GM23248 (cell line): ENCODE results near the gene EPDR1. TPM values are rescaled to one million over a fixed set of nuclear protein-coding genes. Genes with fewer than 3 reads are reported as not detected.
A peak's percentile ranks its signal among the peaks of the same experiment; 100 is the strongest.

Experiments
- DNase-seq: peaks from one replicate; pipeline ENCODE4 v3.0.0-alpha.2; 2015
- H2AFZ ChIP-seq: fragments of 200-600 bp; sonication (generic); 2 replicates; pipeline ENCODE4 v1.6.1; 2016; ENCODE audit warnings: antibody characterized with exemption
- H3F3A ChIP-seq: fragments of 200-600 bp; sonication (generic); 2 replicates; pipeline ENCODE4 v1.6.1; 2016; ENCODE audit warnings: mild to moderate bottlenecking, antibody characterized with exemption, mixed run types; ENCODE audit not compliant: insufficient read depth
- H3K27ac ChIP-seq: fragments of 200-600 bp; sonication (generic); 2 replicates; pipeline ENCODE4 v1.5.1; 2016; ENCODE audit warnings: mild to moderate bottlenecking
- H3K27me3 ChIP-seq: fragments of 200-600 bp; sonication (generic); replicated peaks from 2 replicates; pipeline ENCODE4 v1.6.1; 2016; ENCODE audit warnings: mild to moderate bottlenecking; ENCODE audit not compliant: insufficient read depth
- H3K36me3 ChIP-seq: fragments of 200-600 bp; sonication (generic); 2 replicates; pipeline ENCODE4 v1.6.1; 2016; ENCODE audit warnings: low read depth, mild to moderate bottlenecking
- H3K4me1 ChIP-seq: fragments of 200-600 bp; sonication (generic); 2 replicates; pipeline ENCODE4 v1.6.1; 2016; ENCODE audit warnings: mild to moderate bottlenecking; ENCODE audit not compliant: insufficient read depth
- H3K4me2 ChIP-seq: fragments of 200-600 bp; sonication (generic); one replicate; pipeline ENCODE4 v1.6.1; 2016; ENCODE audit warnings: mild to moderate bottlenecking; ENCODE audit not compliant: unreplicated experiment
- H3K4me3 ChIP-seq: fragments of 200-600 bp; sonication (generic); 2 replicates; pipeline ENCODE4 v1.5.1; 2016; ENCODE audit warnings: mild to moderate bottlenecking
- H3K79me2 ChIP-seq: fragments of 200-600 bp; sonication (generic); 2 replicates; pipeline ENCODE4 v1.6.1; 2016; ENCODE audit warnings: mild to moderate bottlenecking; ENCODE audit not compliant: insufficient read depth
- H3K9ac ChIP-seq: fragments of 200-600 bp; sonication (generic); 2 replicates; pipeline ENCODE4 v1.6.1; 2016; ENCODE audit warnings: mild to moderate bottlenecking
- H3K9me2 ChIP-seq: fragments of 200-600 bp; sonication (generic); 2 replicates; pipeline ENCODE4 v1.6.1; 2016; ENCODE audit warnings: mixed run types, mild to moderate bottlenecking, moderate library complexity; ENCODE audit not compliant: insufficient read depth
- H3K9me3 ChIP-seq: fragments of 200-600 bp; sonication (generic); one replicate; pipeline ENCODE4 v1.6.1; 2017; ENCODE audit warnings: low read depth
- H4K20me1 ChIP-seq: fragments of 200-600 bp; sonication (generic); 2 replicates; pipeline ENCODE4 v1.6.0; 2016; ENCODE audit not compliant: insufficient read depth
- EZH2 ChIP-seq: fragments of 200-600 bp; sonication (generic); IDR thresholded peaks from 2 replicates; pipeline ENCODE4 v1.6.1; 2018; ENCODE audit warnings: antibody characterized with exemption, mild to moderate bottlenecking; ENCODE audit not compliant: insufficient read depth, poor library complexity, severe bottlenecking
- EZH2phosphoT487 ChIP-seq: fragments of 200-600 bp; sonication (generic); IDR thresholded peaks from 2 replicates; pipeline ENCODE4 v1.6.1; 2018; ENCODE audit warnings: antibody characterized with exemption, moderate library complexity, mild to moderate bottlenecking, low read depth; ENCODE audit not compliant: insufficient read depth
- WGBS, 2 experiments: methylation state at CpG; one replicate each; pipeline ENCODE4 v1.1.6; 2015 to 2017; ENCODE audit warnings: low lambda C conversion rate in 2 of 2, low coverage in 1 of 2; ENCODE audit errors: missing lambda C conversion rate in 2 of 2; 5-methylcytosine and 5-hydroxymethylcytosine counted together
- in situ Hi-C: fragments of 300-500 bp; cut with MboI; formaldehyde crosslinking; loops from 2 replicates; pipeline ENCODE4 v1.15.0; 2020
- polyA plus RNA-seq: library from polyadenylated mRNA; unstranded; fragments of >200 nt; fragmentation: Nextera tagmentation; extraction: Ambion mirVana; gene quantifications from 2 replicates; pipeline ENCODE4 v1.2.1, GENCODE V29; 2016
- total RNA-seq: library from RNA; depleted of rRNA; stranded (reverse); fragments of >200 nt; shearing (Covaris generic); gene quantifications from 2 replicates; pipeline ENCODE4 v1.2.3, GENCODE V29; 2014

Gene EPDR1
- total and polyA plus RNA-seq, 2 experiments from 2014 or later, result 1.5 to 2.5 TPM

DNA sequence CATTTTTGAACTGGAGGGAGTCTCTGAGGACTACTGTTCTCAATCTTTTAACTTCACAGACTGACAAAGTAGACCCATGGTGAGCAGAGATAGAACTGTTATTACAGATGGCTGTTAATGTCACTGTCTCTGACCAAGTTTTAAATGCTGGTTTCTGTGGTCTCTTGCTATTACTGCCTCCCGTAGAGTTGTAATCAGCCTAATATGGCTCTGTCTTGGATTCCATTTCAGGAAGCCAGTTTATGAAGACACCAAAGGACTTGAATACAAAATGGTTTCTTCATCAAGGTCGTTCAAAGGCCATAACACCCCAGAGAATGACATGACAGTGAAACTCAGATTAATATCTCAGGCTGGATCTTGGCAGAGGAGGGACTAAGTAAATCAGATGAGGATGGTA, 7.7 kb upstream of the EPDR1 start:
- Histone ChIP-seq H2AFZ (no peak overlapping the region; the same call in 1 of the 2 replicates), H3K4me2 (no peak overlapping the region)
- WGBS, 2 experiments, result 14 to 17% methylated on average over 2 of the region's 2 CpGs

DNA sequence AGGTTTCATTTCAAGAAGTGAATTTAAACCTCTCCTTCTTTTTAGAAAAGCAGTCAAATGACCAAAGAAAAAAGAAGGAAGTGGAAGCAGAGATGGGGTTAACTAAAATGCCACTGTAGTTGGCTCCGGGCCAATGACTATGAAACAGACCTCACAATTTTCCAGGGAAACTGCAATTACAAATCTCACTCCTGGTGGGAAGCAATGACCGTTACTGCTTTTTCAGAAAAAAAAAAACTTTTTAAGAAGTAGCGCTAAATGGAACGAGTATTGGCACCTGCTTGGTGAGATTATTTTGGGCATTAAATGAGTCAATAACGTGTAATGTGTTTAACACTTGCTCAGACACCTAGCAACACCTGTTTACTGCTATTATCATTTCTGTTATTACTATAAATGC, 5.0 kb upstream of the EPDR1 start:
- Histone ChIP-seq H3F3A (no peaks in the 10 kb centered on the region), H3K9me2 (no peaks in the 10 kb centered on the region), H3K9ac (no peak overlapping the region), H3K79me2 (no peaks in the 10 kb centered on the region), H4K20me1 (no peaks in the 10 kb centered on the region), H3K4me3 (no peak overlapping the region), H2AFZ (no peak overlapping the region), H3K4me1 (no peaks in the 10 kb centered on the region), H3K27me3 (peaks cover 32% of the 10 kb centered on the region), H3K4me2 (no peak overlapping the region), H3K27ac (no peak overlapping the region), H3K36me3 (no peaks in the 10 kb centered on the region), H3K9me3 (no peaks in the 10 kb centered on the region)
- no peak for DNase-seq
- 20 to 28% methylated on average over 5 of the region's 5 CpGs for WGBS, 2 experiments
- in situ Hi-C loops, result loop anchor here (25.0 kb wide), 1 partner anchor 422 kb away; no protein-coding TSS in a partner anchor
- TF ChIP-seq EZH2phosphoT487, result no peak
- peak; percentile 28 for TF ChIP-seq EZH2

More for the DNA sequence above, 7.7 kb upstream of the EPDR1 start:
- H3K79me2 ChIP-seq, result no peaks in the 10 kb centered on the region
- no peak for TF ChIP-seq EZH2phosphoT487
- TF ChIP-seq EZH2, result no peak
- H3K9me2 ChIP-seq, result no peaks in the 10 kb centered on the region
- no peaks in the 10 kb centered on the region for H3K4me1 ChIP-seq
- H3K4me3 ChIP-seq, result no peak overlapping the region
- no peaks in the 10 kb centered on the region for H3K36me3 ChIP-seq
- H3K27me3 ChIP-seq, result peaks cover 25% of the 10 kb centered on the region
- H3K9me3 ChIP-seq, result no peaks in the 10 kb centered on the region
- in situ Hi-C loops, result loop anchor here (25.0 kb wide), 1 partner anchor 425 kb away; no protein-coding TSS in a partner anchor
- no peak overlapping the region for H3K9ac ChIP-seq
- DNase-seq, result no peak
- H4K20me1 ChIP-seq, result no peaks in the 10 kb centered on the region
- H3F3A ChIP-seq, result no peaks in the 10 kb centered on the region; the same call in 1 of the 2 replicates
- H3K27ac ChIP-seq, result no peak overlapping the region

- Histone ChIP-seq H3K9me3 (no peaks in the 10 kb centered on the region), H3K4me2 (peak overlapping the region; percentile 47), H3K36me3 (no peaks in the 10 kb centered on the region), H3F3A (no peaks in the 10 kb centered on the region), H3K27me3 (peaks cover 32% of the 10 kb centered on the region), H3K4me1 (no peaks in the 10 kb centered on the region), H3K79me2 (no peaks in the 10 kb centered on the region), H2AFZ (0 out of 2 replicates have a peak overlapping the region, but pooled peaks have one; percentile 0), H3K4me3 (peak overlapping the region; percentile 10; the same call in 1 of the 2 replicates), H4K20me1 (no peaks in the 10 kb centered on the region), H3K27ac (no peak overlapping the region), H3K9ac (no peak overlapping the region), H3K9me2 (no peaks in the 10 kb centered on the region)
- TF ChIP-seq EZH2phosphoT487 (no peak), EZH2 (no peak)
- WGBS, 2 experiments, result 2 to 4% methylated on average over 48 to 53 of the region's 57 CpGs
- no peak for DNase-seq
- in situ Hi-C loops, result loop anchor here (25.0 kb wide), 1 partner anchor 421 kb away; no protein-coding TSS in a partner anchor
Observed at GRCh38 chr7:37916017-37916672, 4.3 kb upstream of the EPDR1 start.

DNA sequence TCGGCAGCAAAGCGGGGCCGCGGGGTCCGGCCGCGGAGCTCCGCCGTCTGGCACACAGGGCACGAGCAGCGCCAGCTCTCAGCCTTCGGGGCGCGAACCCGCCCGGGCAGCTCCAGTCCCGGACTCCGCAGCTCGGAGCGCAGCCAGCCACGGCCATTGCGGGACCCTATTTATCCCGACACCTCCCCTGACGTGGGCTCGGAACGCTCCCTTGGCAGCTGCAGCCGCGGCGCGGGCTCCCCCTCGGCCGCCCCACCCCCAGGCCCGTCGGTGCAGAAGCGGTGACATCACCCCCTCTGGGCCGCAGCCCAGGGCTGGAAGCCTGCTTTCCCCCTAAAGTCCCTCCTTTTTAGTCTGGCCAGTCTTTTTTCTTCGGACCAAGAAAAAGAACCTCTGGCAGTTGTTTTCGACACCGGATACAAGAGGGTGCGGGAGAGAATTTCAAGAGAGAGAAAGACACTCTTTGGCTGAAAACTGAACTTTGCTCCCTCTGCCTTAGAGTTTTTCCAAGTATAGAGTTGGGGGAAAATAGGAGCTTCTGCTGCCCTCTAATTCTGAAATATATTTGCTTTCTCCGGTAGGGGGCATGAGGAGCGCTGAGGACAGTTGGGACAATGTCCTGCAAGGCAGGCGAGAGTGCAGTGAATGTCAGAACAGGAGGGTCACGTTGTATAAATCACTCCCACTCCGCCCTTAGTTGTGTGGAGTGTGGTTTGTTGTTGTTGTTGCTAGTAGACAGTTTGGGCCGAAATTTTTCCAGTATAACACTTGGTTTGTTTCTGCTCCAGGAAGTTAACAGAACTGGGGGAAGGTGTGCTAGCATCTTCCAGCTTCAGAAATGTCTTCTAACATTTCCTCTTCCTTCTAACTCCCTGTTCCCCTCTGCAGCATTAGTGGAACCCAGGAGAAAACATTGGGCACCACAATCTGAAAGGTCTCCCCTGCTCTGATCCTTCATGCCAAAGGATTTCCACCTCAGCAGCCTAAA, 3.5 kb upstream of the EPDR1 start, which contains the start of gene SFRP4:
TSS of gene SFRP4 (minus strand) at position 145 of the 988 bp plus-strand sequence. CDS start 280 bp downstream, outside the sequence.
- Histone ChIP-seq H3K4me2 (peak within 1 kb of the TSS; percentile 47), H3K27ac (no peak within 1 kb of the TSS)

More for the DNA sequence above, 3.5 kb upstream of the EPDR1 start, which contains the start of gene SFRP4:
- H3K27me3 ChIP-seq, result peaks cover 40% of the 10 kb centered on the region
- 0 out of 2 replicates have a peak within 1 kb of the TSS, but pooled peaks have one; percentile 0 for H2AFZ ChIP-seq
- H3K36me3 ChIP-seq, result no peaks in the 10 kb centered on the region
- H3K9me2 ChIP-seq, result no peaks in the 10 kb centered on the region
- TF ChIP-seq EZH2 (no peak), EZH2phosphoT487 (no peak)
- WGBS, 2 experiments, result 3% methylated on average over 39 to 46 of the region's 46 CpGs
- in situ Hi-C loops, result loop anchor here (25.0 kb wide), 1 partner anchor 420 kb away; no protein-coding TSS in a partner anchor
- no peaks in the 10 kb centered on the region for H3K9me3 ChIP-seq
- peak; percentile 62 for DNase-seq
- H3K79me2 ChIP-seq, result no peaks in the 10 kb centered on the region
- H3K9ac ChIP-seq, result no peak within 1 kb of the TSS
- H3K4me1 ChIP-seq, result no peaks in the 10 kb centered on the region
- peak within 1 kb of the TSS; percentile 10; the same call in 1 of the 2 replicates for H3K4me3 ChIP-seq
- no peaks in the 10 kb centered on the region for H3F3A ChIP-seq
- no peaks in the 10 kb centered on the region for H4K20me1 ChIP-seq
